NCI-H2171 (cell line): ENCODE measurements around the gene PPP4R4.
"Not testable (repeated sequence)": the region's sequence is repeated elsewhere in the genome, so short reads cannot be mapped to it uniquely, and the experiment has no call there.

Experiments used
- DNase-seq: peaks from one replicate; lab custom pipeline; 2025; lab: John Stamatoyannopoulos, UW

The PPP4R4 gene

DNA sequence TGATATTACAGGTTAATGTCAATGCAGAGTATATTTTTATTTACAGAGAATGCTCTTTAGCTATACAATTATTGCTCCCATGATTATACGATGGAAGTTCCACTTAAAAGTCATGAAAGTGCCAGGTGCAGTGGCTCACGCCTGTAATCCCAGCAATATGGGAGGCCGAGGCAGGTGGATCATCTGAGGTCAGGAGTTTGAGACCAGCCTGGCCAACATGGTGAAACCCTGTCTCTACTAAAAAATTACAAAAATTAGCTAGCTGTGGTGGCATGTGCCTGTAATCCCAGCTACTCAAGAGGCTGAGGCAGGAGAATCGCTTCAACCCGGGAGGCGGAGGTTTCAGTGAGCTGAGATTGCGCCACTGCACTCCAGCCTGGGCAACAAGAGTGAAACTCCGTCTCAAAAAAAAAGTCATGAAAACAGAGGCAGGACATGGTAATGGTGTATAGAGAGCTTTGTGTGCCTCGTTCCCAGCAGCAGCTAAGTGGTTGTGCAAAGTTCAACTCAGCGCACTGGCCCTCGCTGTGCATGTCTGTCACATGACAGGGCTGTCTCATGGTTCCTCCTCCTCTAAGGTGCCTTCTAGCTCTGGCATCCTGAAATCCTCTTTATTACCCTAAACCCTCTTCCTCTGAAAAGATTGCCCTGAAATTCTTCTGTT lies 102.9 kb downstream of the PPP4R4 start:
- DNase-seq: not testable (repeated sequence)

DNA sequence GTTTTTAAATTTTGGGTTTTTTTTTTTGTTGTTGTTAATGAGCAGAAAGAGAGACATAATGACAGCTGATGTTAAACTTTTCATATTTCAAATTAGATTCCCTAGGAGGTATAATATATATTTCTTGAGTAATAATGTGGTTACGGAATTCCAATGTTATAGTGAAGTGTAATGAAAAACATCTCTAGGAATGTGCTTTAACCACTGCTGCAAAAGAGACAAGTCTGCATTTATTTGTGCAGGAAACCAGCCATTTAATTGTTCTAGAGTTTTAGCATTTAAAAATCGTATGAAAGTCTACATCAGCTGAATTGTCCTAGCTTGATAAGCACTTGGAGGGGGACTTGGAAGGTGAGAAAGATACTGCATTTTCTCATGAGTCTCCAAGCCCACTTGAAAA lies 104.6 kb downstream of the PPP4R4 start:
- DNase-seq: no peak

DNA sequence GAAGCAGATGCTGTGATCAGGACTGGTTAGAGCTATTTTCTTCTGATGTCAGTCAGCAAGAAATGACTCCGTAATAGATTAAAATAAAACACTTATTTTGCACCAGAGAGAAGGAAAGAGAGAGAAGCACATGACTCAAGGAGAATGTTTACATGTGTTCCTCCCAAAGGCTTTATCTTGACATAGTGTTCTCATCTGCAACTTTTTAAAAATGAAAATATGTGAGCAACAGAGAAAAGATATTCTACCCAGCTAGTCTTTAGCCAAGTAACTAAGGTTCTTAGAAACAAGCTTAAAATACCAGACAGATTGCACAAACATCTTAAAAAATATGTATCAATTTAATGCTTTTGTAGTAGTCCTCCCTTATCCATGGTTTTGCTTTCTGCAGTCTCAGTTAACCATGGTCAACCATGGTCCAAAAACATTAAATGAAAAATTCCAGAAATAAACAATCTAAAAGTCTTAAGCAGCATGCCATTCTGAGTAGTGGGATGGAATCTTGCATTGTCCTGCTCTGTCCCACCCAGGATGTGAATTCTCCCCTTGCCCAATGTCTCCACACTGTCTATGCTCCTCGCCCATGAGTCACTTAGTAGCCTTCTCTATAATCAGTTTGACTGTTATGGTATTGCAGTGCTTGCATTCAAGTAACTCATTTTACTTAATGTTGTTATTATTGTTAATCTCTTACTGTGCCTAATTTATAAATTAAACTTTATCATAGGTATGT lies 109.0 kb downstream of the PPP4R4 start:
- DNase-seq: no peak

- DNase-seq: no peak
These were observed 110.1 kb downstream of the PPP4R4 start for GRCh38 chr14:94284221-94284620.

GRCh38 chr14:94285158-94285557 lies 111.0 kb downstream of the PPP4R4 start:
- DNase-seq: no peak

- no peak for DNase-seq
These were observed 114.7 kb downstream of the PPP4R4 start for GRCh38 chr14:94288610-94289465.

DNA sequence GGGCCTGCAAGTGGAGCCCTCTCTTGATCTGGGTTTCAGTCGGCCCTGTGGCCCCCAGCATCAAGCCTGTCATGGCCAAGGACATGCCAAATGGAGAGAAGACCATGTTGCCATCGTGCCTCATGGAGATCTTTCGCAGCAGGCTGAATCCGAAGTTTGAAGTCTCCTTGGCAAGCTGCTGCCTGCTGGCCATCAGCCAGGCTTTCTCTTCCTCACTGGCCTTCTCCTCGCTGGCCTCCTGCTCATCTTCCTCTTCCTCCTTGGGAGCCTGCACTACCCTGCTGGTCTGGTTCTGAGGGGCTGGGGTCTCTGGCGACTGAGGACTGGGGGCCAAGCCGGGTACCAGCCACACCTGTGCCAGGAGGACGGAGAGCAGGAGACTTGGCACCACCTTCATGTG lies 116.1 kb downstream of the PPP4R4 start:
- DNase-seq: no peak

DNA sequence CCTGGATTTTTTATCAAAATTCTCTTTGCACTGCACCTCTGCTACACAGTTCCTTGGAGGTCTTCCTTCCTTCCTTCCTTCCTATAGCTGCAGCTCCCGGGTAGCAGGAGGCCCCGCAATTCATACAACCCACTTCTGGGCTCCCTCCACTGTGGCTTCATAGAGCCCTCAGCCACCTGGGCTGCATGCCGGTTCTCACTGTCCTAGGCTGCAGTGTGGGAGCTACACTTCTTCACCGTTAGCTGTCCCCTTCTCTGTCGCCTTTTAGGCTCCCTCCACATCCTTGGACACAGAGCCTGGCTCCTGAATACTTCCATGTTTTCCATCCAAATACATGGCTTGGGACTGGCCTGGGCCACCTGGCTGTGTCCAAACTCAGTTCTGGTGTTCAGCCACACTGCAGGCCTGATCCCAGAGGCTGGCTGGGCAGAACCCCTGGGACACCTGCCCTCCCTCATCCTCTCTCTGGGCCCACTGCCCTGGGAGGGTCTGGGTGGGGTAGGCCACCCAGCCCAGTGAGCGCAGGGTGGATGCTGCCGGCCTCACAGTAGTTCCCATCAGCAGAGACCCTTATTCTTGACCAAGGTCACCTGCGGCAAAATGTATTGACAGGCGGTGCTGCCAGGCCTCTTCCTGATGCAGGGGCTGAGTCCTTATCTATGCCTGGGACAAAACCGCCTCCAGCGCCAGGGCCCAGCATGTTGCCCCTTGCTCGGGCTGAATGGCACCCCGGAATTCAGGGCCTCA lies 117.2 kb downstream of the PPP4R4 start:
- DNase-seq: no peak

DNA sequence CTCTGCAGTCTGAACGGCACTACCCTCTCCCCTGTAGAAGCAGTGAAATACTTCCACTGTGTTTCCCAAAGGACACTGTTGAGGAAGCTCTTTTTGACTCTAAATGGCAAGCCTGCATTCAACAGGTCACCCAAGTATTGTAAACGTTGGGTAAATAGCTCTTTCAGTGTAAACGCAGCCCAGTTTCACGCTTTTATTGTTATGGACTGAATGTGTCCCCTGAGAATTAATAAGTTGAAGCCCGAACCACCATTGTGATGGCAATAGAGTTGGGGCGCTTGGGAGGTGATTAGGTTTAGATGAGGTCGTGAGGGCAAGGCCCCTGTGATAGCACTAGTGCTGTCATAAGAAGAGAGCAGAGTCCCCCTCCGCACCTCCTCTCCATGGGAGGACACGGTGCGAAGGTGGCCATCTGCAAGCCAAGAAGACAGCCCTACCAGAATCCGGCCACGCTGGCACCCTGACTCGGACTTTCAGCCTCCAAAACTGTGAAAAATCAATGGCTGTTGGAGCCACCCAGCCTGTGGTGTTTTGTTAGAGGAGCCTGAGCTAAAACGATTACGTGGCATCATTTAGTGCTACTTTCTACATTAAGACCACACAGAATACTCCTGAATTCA lies 117.9 kb downstream of the PPP4R4 start:
- no peak for DNase-seq

DNA sequence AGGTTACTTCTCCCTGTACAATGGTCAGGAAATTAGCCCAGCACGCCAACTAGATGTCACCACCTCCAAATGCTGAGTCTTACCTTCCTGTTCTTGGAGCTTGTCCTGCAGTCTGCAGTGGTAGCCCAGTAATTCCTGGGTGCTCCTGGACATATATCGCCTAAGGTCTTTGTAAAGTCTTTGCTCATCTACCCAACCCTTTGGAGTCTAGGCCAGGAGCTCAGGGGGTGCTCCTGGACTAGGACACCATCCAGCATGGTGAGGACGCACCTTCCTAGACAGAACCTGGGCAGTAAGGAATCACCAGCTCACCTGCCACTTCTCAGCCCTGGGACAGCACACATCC lies 118.4 kb downstream of the PPP4R4 start:
- DNase-seq: no peak

GRCh38 chr14:94292872-94293577 lies 118.9 kb downstream of the PPP4R4 start, which contains the start of gene SERPINA10:
SERPINA10 (minus strand) TSS chr14:94293268; CDS start chr14:94290593, 2,675 bp downstream.
- DNase-seq: no peak

- no peak for DNase-seq
These were observed 119.4 kb downstream of the PPP4R4 start for GRCh38 chr14:94293578-94293924.

- no peak for DNase-seq
These were observed 121.4 kb downstream of the PPP4R4 start for GRCh38 chr14:94295360-94296180.

GRCh38 chr14:94296181-94296545 lies 122.0 kb downstream of the PPP4R4 start:
- not testable (repeated sequence) for DNase-seq

- no peak for DNase-seq
These were observed 124.0 kb downstream of the PPP4R4 start for GRCh38 chr14:94298130-94298529.

DNA sequence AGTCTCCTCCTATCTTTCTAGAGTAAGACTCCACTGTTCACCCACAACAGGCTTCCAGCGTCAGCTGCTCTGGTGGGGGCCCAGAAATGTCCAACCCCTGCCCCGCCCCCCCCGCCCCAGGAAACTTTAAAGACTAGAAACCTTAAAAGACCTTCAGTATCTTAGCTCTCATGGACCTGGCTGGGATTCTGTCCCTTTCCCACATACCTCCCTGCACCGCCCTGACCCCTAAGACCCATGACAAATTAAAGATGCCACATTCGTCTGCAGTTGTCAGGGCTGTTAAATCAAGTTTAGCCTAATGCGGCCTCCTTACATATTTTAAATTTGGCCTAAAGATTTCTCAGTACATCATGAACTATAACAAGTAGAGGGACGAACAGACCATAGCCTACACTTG lies 129.0 kb downstream of the PPP4R4 start:
- DNase-seq: no peak

- no peak for DNase-seq
These were observed 130.1 kb downstream of the PPP4R4 start for GRCh38 chr14:94304243-94304642.

DNA sequence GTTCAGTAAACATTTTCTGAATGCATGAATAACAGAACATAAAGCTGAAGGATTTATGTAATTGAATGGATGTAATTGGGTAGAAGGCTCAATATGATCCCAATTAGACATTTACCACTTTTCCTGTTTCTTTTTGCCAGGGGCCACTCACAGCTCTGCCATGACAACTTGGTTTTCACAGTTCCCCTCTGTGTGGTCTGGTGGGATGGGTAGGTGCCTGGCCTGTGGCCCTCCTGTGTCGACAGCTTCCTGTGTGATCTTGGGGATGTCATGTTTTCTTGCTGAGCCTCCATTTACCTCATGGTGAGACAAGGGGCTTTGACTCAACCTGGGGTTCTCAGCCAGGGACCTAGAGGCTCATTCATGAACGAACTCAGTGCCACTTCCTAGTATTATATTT lies 131.5 kb downstream of the PPP4R4 start:
- no peak for DNase-seq

GRCh38 chr14:94306047-94306978 lies 132.2 kb downstream of the PPP4R4 start:
- DNase-seq: peak; percentile 7
